Vagina (tissue), 2 donors: ENCODE results near the gene VILL. TPM values are rescaled to one million over a fixed set of nuclear protein-coding genes. Genes with fewer than 3 reads are reported as not detected.

ENCODE experiments used
- DNase-seq, 2 donors: peaks; one replicate each; pipeline ENCODE4 v3.0.0-alpha.2; 2017; ENCODE audit errors: extremely low spot score in 2 of 2
- H3K27ac ChIP-seq: fragments of 200-600 bp; sonication (generic); one replicate; pipeline ENCODE4 v1.5.1; 2019
- H3K27me3 ChIP-seq: fragments of 200-600 bp; sonication (generic); one replicate; pipeline ENCODE4 v1.5.1; 2019
- H3K36me3 ChIP-seq, 2 donors: fragments of 200-600 bp; sonication (generic); one replicate each; pipeline ENCODE4 v1.5.1; 2017 to 2019
- H3K4me1 ChIP-seq: fragments of 200-600 bp; sonication (generic); one replicate; pipeline ENCODE4 v1.5.1; 2019
- H3K4me3 ChIP-seq, 2 donors: fragments of 200-600 bp; sonication (generic); 1 replicate in 1 of 2; 2 replicates in 1 of 2; pipeline ENCODE4 v1.5.1; 2016 to 2019
- H3K9me3 ChIP-seq: fragments of 200-600 bp; sonication (generic); one replicate; pipeline ENCODE4 v1.5.1; 2019
- POLR2A ChIP-seq, 2 donors: fragments of 450-650 bp; IDR thresholded peaks; one replicate each; pipeline ENCODE4 v1.6.1; 2017; ENCODE audit warnings: antibody characterized with exemption in 2 of 2, mild to moderate bottlenecking in 2 of 2, moderate library complexity in 2 of 2
- POLR2AphosphoS5 ChIP-seq, 2 donors: sonication (generic); formaldehyde crosslinking; IDR thresholded peaks; one replicate each; pipeline ENCODE4 v1.9.0; 2017; ENCODE audit warnings: antibody characterized with exemption in 2 of 2, mild to moderate bottlenecking in 2 of 2, low read depth in 1 of 2; ENCODE audit not compliant: insufficient read depth in 1 of 2
- intact Hi-C: fragments of 100-400 bp; cut with DNase I; formaldehyde crosslinking; loops from one replicate; pipeline ENCODE4 v1.15.1; 2023
- total RNA-seq: library from RNA; depleted of rRNA; stranded (reverse); fragments of >200 nt; gene quantifications from one replicate; pipeline ENCODE4 v1.2.3, GENCODE V29; 2016
- TF ChIP-seq, protein P1 (sequence below), 3 experiments: fragments of 450-650 bp in 2 of 3; fragments of 200-600 bp in 1 of 3; sonication (generic) in 1 of 3; IDR thresholded peaks; one replicate each; pipeline ENCODE4 v1.5.1; 2017 to 2019; ENCODE audit warnings: antibody characterized with exemption in 3 of 3, mild to moderate bottlenecking in 2 of 3, moderate library complexity in 2 of 3

The VILL gene
- total RNA-seq, 1 donor from 2014 or later: 7.9 TPM

DNA sequence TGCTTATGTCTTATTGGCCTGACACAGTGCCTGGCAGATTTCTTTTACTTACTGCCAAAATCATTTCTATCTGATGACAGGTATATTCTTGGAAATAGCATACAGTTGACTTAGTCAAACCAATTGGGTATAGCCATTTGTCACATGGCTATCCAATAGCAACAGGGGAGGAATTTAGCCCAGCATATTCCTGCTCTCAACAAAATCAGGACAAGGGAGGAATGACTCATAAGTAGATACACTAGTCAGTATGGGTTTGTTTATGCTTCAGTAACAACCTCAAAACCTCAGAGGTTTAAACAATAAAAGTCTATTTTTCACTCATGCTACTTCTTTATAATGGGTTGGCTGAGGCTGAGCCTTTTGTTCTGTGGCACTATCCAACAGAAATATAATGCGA, 38.0 kb upstream of the VILL start:
- Histone ChIP-seq H3K27me3 (no peaks in the 10 kb centered on the region), H3K36me3 (no peaks in the 10 kb centered on the region), H3K4me1 (peaks cover 3% of the 10 kb centered on the region), H3K4me3 (no peak overlapping the region), H3K9me3 (no peaks in the 10 kb centered on the region), H3K27ac (no peak overlapping the region)
- no peak for DNase-seq
- TF ChIP-seq, protein P1, sequence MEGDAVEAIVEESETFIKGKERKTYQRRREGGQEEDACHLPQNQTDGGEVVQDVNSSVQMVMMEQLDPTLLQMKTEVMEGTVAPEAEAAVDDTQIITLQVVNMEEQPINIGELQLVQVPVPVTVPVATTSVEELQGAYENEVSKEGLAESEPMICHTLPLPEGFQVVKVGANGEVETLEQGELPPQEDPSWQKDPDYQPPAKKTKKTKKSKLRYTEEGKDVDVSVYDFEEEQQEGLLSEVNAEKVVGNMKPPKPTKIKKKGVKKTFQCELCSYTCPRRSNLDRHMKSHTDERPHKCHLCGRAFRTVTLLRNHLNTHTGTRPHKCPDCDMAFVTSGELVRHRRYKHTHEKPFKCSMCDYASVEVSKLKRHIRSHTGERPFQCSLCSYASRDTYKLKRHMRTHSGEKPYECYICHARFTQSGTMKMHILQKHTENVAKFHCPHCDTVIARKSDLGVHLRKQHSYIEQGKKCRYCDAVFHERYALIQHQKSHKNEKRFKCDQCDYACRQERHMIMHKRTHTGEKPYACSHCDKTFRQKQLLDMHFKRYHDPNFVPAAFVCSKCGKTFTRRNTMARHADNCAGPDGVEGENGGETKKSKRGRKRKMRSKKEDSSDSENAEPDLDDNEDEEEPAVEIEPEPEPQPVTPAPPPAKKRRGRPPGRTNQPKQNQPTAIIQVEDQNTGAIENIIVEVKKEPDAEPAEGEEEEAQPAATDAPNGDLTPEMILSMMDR (IDR thresholded peaks at IDR 0.05): no peak
- TF ChIP-seq POLR2A (IDR thresholded peaks at IDR 0.05) (no peak), POLR2AphosphoS5 (IDR thresholded peaks at IDR 0.05; ENCODE audit: insufficient read depth in 1 of 2, low read depth in 1 of 2) (no peak)
- intact Hi-C loops: no loop called here

- intact Hi-C loops: no loop called here
- Histone ChIP-seq H3K4me3 (no peak overlapping the region), H3K27me3 (no peaks in the 10 kb centered on the region), H3K36me3 (no peaks in the 10 kb centered on the region), H3K4me1 (peaks cover 5% of the 10 kb centered on the region), H3K9me3 (no peaks in the 10 kb centered on the region), H3K27ac (no peak overlapping the region)
- TF ChIP-seq, protein P1 (IDR thresholded peaks at IDR 0.05): no peak
- no peak for TF ChIP-seq POLR2A (IDR thresholded peaks at IDR 0.05)
- no peak for TF ChIP-seq POLR2AphosphoS5 (IDR thresholded peaks at IDR 0.05; ENCODE audit: insufficient read depth in 1 of 2, low read depth in 1 of 2)
- no peak for DNase-seq
Observed at GRCh38 chr3:37953226-37953625, 37.4 kb upstream of the VILL start.

DNA sequence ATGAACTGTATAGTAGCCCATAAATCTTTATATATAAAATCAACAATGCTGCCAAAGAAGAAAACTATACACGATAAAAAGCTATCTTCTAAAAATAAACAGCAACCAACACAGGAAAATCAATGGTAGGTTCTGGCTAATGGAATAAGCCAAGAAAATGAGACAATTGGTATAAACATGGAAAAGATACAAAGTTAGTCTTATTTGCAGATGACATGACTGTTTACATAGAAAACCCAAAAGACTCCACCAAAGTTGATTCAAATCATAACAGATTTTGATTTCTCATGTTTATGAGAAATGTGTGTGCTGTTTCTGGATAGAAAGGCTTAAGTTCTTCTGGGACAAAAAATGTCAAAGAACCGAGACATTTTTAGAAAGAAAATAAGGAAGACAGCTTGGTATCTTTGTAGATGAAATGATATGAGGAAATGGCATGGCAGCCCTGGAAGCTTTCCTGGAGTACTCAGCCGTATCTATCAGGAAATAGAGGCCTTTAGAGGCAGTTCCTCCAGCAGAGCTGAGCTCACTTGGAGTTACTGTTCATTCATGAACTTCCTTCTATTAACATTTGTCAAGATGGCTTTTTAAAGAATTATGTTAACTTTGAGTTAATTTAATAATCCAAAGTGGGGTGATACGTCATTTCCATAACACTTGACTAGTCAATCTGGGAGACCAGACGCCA, 36.7 kb upstream of the VILL start:
- no peak for TF ChIP-seq POLR2A (IDR thresholded peaks at IDR 0.05)
- TF ChIP-seq, protein P1 (IDR thresholded peaks at IDR 0.05): no peak
- TF ChIP-seq POLR2AphosphoS5 (IDR thresholded peaks at IDR 0.05; ENCODE audit: insufficient read depth in 1 of 2, low read depth in 1 of 2): no peak
- Histone ChIP-seq H3K27ac (peak overlapping the region; percentile 13), H3K4me3 (no peak overlapping the region), H3K4me1 (peaks cover 5% of the 10 kb centered on the region), H3K27me3 (no peaks in the 10 kb centered on the region), H3K9me3 (no peaks in the 10 kb centered on the region), H3K36me3 (no peaks in the 10 kb centered on the region)
- no peak for DNase-seq
- intact Hi-C loops: no loop called here

DNA sequence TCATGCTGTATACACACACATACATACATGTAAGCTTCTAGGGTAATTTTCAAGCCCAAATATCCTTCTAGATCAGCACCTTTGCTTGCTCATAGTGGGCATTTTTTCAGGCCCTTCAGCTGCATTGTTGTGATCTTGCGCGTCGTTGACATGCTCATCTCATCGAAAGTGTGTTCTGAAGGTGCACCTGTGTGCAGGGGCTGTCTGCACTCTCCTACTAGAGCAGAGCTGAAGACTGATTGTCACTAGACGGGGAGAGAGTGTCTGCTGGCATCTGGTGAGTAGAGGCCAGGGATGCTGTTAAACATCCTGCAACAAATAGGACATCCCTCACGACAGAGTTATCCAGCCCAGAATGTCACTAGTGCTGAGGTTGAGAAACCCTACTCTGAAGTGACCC, 35.7 kb upstream of the VILL start:
- intact Hi-C loops: no loop called here

More for the DNA sequence above, 35.7 kb upstream of the VILL start:
- Histone ChIP-seq H3K9me3 (no peaks in the 10 kb centered on the region), H3K27me3 (no peaks in the 10 kb centered on the region), H3K36me3 (no peaks in the 10 kb centered on the region), H3K27ac (no peak overlapping the region), H3K4me1 (peaks cover 5% of the 10 kb centered on the region), H3K4me3 (no peak overlapping the region)
- DNase-seq: no peak
- TF ChIP-seq POLR2A (IDR thresholded peaks at IDR 0.05) (no peak), POLR2AphosphoS5 (IDR thresholded peaks at IDR 0.05; ENCODE audit: insufficient read depth in 1 of 2, low read depth in 1 of 2) (no peak)
- TF ChIP-seq, protein P1 (IDR thresholded peaks at IDR 0.05): no peak
